Right renal cortex interstitium (tissue), 3 donors: ENCODE measurements around the gene MAD1L1. TPM values are rescaled to one million over a fixed set of nuclear protein-coding genes. Genes with fewer than 3 reads are reported as not detected.
"Not testable (repeated sequence)": the region's sequence is repeated elsewhere in the genome, so short reads cannot be mapped to it uniquely, and the experiment has no call there.

ENCODE experiments used
- DNase-seq, 3 donors: peaks; one replicate each; pipeline ENCODE4 v3.0.0-alpha.2; 2013; ENCODE audit warnings: low read depth in 3 of 3, low spot score in 2 of 3
- polyA plus RNA-seq, 3 donors: library from polyadenylated mRNA; unstranded; fragments of 120-200 nt; gene quantifications; one replicate each; pipeline ENCODE4 v1.2.1, GENCODE V29; 2013; ENCODE audit not compliant: insufficient read length in 3 of 3

MAD1L1 gene
- polyA plus RNA-seq, 3 donors: 22.9 to 26.0 (median 25.1) TPM

DNA sequence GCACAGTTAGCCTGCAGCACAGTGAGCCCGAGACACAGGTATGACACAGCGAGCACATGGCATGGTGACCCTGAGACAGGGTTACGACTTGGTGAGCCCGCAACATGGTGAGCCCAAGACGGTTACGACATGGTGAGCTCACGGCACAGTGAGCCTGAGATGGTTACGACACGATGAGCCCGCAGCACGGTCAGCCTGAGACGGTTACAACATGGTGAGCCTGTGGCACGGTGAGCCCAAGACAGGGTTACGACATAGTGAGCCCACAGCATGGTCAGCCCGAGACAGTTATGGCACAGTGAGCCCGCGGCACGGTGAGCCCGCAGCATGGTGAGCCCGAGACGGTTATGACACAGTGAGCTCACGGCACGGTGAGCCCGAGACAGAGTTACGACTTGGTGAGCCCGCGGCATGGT, 156.1 kb downstream of the MAD1L1 start:
- no peak for DNase-seq

DNA sequence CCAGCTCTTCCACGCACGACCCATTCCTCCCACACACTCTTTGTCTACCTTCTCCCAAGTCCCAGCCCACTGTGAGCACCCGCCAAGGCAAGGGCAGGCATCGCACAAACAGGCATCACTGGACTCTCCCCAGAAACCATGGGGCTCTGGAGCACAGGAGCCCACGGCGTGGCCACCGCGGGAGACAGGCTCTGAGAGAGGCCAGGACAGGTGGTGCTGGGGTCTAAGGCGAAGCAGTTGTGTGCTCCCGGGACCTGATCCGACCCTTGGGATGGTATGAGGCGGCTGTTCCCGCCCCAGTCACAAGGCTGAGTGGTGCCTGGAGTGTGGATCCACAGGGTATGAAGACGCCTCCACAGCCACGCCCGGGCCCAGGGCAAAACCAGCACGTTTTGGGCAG, 156.9 kb downstream of the MAD1L1 start:
- DNase-seq: no peak

DNA sequence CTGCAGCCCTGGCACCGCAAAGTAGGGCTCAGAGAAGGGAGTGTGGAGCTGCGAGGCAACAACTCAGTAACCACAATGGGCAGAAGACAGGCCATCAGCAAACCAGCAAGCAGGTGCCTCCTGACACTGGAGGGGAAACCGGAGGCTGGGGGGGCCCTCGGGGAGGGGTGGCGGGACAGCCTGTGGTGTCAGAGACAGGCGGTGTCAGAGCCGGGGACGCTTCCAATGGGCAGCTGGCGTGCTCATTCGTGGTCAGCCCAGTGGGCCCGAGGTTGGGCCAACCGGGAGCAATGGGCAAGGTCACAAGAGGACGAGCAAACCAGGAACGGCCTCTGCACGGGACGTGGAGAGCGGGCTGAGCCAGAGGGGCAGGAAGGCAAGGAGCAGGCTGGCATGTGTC, 158.1 kb downstream of the MAD1L1 start:
- no peak for DNase-seq

DNA sequence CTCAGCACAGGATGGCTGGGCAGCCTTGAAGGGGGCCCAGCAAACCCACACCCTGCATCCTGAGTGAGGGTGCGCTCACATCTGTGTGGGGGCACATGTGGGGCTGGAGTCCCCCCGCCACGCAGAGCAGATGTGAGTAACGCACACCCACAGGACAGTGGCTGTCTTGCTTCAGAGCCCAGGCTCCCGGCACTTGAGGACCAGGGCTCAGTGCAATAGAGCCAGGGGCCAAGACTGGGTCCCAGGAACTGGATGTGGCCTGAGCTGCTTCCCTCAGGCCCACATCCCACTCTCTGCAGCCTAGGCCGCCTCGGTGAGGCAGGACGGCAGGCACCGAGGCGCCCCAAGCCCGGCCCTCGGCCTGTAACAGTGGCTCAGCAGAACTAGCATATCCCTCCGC, 159.9 kb downstream of the MAD1L1 start:
- no peak for DNase-seq

DNA sequence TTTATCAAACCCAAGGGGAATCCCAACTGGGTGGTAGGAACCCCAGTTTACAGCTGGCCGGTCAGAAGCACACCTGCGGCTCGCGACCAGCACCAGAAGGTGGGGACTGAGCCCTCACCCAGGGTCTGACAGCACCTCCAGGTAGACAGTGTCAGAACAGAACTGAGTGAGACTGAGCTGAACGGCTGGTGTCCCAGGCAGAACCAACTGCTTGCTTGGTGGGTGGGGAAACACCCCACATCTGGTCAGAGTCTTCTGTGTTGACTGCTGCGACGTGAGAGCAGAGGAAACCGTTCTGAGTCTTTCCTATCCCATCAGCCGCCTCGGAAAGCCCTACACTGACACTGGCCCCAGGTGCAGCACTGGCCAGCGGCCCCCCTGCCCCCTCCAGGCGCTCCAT, 160.7 kb downstream of the MAD1L1 start:
- DNase-seq: no peak

DNA sequence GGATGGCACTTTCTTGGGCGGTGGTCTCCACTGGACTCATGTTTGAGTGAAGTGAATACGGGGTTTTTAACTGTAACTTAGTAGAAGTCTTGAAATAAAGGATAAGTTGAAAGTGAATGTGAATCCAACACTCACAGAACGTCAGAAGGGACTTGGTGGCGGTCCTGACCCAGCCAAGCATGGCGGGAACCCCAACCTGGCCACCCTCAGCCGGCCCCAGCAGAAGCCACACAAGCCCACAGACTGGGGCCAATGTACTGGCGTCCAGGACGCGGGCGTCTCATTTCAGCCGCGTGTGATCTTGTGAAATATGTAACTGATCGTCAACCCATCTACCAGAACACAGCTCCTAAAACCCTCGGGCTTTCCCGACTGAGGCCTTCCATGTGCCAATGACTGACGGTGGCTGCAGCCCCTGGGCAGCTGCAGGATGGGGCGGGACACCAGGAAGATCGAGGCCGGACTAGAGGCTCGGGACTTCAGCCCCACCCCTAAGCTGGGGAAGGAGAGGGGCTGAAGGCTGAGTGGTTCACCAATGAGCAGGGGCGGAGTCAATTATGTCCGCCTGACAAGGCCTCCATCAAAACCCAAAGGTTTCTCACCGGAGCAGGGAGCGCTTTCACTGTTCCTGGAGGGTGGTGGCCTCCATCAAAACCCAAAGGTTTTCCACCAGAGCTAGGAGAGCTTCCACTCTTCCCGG, 161.5 kb downstream of the MAD1L1 start:
- DNase-seq: no peak

DNA sequence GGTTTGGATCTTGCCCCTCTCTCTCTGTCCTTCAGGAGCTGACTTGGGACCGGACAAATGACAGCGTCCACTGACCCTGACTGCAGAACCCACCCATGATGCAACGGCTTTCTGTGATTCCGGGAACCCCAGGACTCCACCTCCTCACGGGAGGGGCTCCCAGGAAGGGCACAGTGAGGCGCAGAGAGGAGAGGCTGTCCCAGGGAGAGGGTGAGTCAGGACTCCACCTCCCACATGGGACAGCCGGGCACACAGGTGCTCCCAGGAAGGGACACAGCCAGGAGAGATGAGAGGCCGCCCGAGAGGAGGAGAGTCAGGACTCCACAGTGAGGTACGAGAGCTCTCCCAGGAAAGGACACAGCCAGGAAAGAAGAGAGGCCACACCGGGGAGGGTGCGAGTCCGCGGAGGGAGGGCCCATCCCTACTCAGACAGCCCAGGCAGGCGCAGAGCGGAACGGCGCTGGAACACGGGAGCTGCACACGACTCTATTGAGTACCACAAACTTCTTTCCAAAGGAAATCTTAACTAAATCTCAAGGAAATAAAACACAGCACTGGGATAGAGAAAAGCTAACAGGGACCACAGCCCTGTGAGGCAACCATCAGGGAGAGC, 162.5 kb downstream of the MAD1L1 start:
- DNase-seq: no peak

DNA sequence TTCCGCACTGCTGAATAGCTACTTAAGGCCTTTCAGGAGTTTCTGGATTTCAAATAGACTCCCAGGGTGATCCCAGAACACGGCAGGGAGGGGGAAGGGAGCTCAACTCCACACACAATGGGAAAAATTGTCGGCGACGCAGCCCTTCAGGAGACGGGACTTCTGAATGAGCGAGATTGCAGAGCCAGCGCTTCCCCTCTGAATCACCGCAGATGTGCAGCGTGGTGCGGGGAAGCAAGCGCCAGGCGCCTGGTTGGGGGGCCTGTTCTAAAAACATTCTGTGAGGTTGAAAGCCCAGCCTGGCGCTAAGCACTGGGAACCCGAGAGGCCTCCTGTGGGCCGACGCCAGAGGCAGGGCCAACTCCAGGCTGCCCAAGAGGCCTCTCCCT, 163.3 kb downstream of the MAD1L1 start:
- DNase-seq: no peak

DNA sequence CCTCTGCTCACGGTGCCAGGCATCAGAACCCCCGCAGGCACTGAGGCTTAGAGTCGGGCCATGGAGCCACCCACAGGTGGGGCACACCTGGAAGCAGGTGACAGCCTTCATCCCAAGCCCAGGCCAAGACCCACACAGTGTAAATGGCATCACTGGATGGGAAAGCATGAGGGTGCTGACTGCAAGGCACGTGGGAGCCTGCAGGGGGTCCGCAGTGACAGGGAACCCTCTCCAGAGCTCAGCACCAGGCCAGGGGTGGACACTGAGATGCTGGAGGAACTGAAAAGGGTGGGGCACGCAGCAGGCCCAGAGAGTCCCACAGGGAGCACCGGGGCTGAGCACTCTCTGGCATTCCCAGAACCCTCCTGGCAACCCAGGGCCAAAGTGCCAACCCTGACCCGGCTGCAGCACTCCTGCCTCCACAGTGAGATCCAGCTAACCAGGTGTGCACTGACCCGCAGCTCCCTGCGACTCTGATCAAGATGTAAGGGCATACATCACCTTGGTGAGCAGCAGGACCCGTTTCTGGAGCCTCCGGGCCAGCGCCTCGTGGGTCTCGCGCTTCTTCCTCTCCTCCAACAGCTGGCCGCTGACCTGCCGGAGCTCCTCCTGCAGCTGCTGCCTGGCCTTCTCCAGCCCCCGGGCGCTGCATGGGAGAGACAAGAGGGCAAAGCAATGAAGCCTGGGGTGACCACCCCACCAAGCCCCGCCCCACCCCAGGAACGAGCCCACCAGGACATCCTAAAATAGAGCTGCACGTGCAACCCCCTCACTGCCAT, 163.9 kb downstream of the MAD1L1 start:
- no peak for DNase-seq

DNA sequence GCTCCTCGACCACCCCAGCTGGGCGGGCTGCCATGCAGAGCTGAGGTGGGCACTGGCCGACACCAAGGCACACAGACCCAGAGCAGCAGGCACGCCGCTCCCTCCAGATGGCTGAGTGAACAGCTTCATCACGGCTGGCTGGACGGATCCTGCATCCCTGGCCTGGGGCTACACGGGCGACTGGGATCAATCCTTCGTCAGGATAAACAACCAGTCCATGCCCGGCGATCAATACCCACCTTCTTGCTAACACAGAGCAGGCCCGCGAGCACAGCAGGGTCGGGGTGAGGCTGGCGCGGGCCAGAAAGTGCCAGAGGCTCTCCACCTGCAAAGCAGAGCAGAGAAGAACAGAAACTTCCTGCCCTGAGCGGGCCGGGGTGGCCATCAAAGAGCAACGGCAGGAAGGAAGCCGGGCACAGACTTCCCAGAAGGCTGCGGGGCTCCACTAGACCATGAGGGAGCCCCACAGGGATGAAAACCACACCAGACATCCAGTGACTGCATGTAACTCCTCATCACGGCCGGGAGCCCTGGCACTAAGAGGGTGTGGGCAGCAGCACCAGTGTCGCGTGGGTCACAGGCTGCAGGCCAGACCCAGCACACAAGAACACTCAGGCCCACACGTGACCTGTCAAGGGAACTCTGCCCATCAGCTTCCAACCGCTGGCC, 166.4 kb downstream of the MAD1L1 start:
- no peak for DNase-seq

DNA sequence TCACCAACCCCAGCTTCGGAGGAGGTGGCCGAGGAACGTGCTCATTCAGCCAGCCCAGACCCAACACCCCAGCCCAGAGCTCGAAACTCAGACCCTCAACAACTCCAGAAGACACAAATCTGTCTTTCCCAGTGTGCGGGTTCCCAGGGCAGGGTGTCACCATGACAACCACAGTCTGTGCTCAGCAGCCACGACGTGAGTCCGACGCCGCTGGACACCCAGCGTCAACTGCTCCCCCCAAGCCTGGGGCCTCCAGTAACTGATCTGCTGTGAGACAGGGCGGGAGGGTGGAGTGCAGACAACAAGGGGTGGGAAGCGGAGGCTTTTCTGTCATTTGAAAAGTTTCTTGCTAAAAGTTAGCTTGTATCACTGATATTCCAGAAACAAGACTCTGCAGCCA, 167.2 kb downstream of the MAD1L1 start:
- no peak for DNase-seq

DNA sequence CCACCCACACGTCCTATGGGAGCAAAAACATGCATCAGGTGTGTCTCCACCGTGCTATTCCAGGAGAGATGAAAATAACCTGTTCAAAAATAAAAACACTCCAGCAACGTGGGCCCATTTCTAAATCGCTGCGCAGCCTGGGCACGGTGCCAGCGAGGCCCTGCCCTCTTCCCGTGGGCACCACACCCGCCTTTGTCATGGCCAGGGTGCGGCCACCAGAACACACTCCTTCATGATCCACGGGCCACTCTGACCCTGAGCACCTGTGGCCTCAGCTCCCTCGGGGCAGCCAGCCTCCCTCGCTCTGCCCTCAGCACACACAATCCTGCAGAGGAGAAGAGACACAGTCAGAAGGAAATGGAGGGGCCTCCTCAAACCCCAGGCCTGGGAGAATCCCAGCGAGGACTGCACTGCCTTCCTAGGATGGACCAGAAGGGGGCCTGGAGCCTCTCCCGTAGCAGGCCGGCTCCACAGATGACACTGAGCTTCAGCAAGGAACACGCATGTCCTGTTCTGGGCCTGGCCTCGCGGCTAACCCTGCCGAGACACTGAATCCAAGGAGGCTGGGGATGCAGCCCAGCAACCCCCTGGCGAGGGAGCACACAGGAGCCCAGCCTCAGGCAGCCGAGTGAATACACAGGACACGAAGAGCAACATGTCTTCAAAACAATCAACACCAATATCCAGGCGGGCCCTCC, 169.0 kb downstream of the MAD1L1 start:
- no peak for DNase-seq

DNA sequence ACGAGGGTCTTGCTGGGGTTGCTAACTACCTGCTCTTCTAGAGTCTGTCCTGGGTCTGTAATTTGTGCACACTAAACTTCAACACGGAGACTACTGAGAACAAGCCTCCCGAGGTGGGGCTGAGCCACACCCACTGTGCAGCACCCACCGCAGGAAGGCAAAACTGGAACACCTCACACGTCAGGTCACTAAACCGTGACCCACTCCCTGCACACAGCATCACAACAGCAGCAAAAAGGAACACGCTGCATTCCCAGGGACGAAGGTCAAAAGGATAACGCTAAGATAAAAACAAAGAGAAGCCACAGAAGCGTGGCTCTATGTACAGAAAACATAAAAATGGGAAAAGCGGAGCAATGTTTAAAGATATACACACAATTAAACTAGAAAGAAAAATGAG, 170.1 kb downstream of the MAD1L1 start:
- DNase-seq: no peak

DNA sequence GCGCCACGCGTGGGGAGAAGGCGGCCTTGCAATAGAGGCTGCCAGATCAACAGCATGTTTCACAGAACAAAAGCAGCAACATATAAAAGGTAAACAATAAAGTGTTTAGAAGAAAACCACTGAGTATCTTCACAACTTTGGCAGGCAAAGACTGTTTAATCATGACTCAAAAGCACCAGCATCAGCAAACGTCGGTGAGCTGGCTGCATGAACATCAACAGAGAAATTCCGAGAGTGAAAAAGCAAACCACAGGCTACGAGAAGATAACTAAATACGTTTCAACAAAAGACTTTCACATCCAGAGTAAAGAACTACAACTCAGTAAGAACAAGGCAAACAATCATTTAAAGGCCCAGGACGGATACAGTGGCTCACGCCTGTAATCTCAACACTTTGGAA, 172.0 kb downstream of the MAD1L1 start:
- DNase-seq: no peak

DNA sequence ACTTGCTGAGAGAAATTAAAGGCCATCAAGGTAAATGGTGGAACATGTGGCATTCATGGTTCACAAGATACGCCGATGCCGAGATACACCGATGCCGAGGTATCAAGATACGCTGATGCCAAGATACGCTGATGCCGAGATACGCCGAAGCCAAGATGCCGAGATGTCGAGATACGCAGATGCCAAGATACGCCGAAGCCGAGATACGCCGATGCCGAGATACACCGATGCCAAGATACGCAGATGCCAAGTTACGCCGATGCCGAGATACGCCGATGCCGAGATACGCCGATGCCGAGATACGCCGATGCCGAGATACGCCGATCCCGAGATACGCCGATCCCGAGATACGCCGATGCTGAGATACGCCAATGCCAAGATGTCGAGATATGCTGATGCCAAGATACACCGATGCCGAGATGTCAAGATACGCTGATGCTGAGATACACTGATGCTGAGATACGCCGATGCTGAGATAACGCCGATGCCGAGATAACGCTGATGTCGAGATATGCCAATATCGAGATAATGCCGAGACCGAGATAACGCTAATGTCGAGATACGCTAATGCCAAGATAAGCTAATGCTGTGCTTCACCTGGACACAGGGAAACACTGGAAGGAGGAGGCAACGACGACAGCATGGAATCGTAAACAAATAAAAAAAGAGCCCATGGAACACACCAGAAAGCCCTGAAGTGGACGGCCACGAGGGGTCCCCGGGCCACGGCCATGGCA, 172.6 kb downstream of the MAD1L1 start:
- DNase-seq: no peak

DNA sequence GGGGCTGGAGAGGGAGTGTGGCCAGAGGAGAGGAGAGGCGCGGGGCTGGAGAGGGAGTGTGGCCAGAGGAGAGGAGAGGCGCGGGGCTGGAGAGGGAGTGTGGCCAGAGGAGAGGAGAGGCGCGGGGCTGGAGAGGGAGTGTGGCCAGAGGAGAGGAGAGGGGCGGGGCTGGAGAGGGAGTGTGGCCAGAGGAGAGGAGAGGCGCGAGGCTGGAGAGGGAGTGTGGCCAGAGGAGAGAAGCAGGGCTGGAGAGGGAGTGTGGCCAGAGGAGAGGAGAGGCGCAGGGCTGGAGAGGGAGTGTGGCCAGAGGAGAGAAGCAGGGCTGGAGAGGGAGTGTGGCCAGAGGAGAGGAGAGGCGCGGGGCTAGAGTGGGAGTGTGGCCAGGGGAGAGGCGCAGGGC, 174.5 kb downstream of the MAD1L1 start:
- not testable (repeated sequence) for DNase-seq

DNA sequence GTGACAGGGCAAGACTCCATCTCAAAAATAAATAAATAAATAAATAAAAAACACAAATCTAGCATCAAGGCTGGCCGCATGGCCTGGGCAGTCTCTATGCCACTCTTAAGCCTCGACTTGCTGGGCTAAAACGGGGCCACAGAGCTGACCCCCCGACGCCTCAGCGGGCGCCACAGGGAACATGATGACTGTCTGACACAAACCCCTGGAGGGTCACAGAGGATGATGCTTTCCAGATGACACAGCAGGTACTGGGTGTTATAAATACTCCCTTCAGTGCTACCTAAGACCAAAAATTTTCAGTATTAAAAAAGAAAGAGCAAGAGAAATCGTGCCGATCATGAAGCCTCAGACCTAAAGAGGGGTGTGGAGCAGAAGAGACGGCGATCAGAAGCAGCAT, 176.8 kb downstream of the MAD1L1 start:
- no peak for DNase-seq

DNA sequence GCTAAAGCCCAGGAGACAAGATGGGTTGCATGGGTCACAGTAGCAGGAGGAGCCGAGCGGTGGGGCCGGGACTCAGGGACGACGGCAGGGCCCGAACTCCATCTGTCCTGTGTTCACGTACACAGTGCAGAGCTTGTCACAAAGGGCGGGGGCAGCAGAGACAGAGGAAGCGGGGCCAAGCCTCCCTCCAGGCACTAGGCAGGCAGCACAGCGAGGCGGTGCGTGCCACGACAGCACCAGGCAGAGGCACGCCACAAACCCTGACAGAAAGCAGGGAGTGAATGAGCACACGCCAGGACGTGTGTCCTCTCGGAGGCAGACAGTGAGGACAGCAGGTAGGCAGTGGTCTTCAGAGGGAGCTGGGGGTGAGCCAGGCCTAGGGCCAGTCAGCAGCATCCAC, 177.8 kb downstream of the MAD1L1 start:
- no peak for DNase-seq

DNA sequence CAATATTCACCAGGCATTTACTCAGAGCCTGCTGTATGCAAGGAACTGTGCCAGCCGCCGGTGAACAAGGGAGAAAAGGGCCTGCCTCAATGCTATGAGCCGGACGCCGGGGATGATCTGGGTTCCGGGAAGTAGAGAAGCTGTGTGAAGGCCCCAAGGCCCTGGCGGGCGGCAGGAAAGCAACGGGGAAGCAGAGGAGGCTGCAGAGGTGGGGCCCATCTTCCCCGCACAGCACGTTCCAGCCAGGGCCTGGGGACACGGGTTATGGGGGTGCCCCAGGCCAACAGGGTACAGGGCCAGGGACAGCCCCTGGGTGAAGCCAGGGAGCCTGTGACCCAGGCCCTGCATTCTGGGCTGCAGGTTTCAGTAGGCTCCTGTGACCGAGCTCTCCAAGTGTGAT, 179.3 kb downstream of the MAD1L1 start:
- DNase-seq: no peak

DNA sequence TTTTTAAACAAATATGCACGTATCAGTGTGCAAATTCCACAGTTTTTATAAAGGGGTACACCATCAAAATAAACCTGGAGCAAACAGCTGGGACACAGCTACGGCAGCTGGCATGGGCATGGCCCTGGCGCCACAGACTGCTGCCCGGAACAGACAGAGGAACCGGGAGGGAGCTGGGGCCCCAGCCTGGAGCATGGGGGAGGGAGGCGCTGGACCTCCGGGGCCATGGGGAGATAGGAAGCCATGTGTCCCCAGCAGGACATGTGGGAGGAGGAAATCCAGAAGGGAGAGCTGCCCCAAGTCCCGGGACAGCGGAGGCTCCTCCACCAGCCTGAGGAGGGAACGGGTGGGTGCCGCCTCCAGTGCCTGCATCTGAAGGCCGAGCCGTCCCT, 180.1 kb downstream of the MAD1L1 start:
- DNase-seq: no peak
